ENCODE results near the gene RND3. TPM values are rescaled to one million over a fixed set of nuclear protein-coding genes. Genes with fewer than 3 reads are reported as not detected.

RND3 gene
- total RNA-seq, 1 donor from 2014 or later: 19.2 TPM

DNA sequence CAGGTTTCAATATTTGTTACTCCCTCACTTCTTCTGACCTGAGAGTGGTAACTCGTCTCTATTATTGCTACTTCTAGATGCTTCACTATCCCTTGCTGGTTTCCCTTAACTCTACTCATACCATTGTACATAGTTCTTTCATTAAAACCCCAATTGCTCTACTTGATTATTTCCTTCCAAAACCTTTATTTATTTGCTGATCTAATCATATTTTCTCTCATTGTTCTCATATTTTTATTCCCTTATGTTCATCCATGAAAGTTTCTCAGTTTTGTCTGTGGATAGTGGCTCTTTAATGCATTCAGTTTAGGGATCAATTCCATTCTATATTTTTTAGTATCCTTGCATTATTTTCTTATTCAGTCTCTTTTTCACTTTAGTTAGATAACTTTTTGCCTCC, 42.1 kb downstream of the RND3 start:
- ATAC-seq: no peak

DNA sequence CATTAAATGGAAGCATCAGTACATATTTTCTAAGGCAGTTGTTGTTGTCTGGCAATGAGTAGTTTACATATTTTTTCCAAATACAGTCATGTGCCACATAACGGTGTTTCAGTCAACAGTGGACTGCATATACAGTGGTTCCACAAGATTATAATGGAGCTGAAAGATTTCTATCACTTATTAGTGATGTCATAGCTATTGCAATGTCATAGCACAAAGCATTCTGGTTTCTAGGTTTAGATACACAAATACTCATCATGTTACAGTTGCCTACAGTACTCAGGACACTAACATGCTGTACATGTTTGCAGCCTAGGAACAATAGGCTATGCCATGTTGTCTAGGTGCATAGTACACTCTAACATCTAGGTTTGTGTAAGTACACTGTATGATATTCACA, 45.0 kb downstream of the RND3 start:
- ATAC-seq (no peak), DNase-seq (ENCODE audit: low spot score) (no peak)

More for the DNA sequence above, 42.1 kb downstream of the RND3 start:
- no peak for DNase-seq (ENCODE audit: low spot score)

DNA sequence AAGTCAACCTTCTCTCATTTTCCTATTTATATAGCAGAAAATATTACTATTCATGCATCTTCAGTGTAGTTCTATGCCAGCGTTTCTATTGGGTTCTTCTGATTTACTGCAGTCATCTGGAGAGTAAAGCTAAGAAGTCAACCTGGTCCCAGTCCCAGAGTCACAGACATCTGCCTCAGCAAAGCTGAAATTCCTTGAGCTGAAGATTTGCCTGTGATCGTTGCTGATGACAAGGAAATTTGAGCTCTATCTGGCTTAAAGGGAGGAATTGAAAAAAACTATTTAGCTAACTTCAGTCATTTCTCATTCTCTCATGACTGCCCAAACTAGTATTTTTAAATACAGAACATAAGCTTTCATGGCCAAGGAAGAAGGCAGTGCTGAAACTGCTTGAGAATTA, 45.7 kb downstream of the RND3 start:
- DNase-seq (ENCODE audit: low spot score) (no peak), ATAC-seq (no peak)

DNA sequence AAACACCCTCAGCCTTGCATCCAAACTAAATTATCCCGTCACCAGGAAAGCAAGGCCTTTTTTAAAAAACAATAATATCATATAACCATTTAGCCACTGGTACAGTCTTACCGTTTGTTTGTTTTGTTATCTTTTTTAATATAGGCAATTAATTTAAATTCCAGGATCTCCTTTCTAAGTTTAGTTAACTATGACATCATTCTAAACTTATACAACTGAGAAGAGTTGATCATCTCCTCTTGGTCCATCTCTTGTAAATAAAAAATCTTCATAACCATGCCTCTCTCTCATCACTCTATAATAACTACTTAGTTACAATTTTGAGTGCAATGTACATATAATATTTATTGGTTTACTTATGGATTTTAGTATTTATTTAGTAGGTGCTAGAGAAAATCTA, 46.2 kb downstream of the RND3 start:
- ATAC-seq: no peak
- DNase-seq (ENCODE audit: low spot score): no peak

DNA sequence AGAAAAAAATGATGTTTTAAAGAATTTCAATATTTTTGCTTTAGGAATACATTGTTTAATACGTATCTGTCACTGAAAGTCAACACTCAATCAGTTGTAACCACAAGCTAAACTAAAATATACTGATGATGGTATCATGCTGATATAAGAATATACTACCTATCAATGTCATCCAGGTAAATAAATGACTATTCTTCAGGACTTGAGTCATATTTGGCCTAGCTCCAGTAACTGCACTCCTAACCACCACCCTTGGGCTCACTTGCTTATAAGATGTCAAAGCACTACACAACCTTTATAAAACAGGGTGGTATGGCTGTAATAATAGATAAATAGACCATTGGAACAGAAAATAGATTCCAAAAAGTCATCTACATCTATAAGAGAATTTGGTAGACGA, 48.8 kb downstream of the RND3 start:
- ATAC-seq: no peak

DNA sequence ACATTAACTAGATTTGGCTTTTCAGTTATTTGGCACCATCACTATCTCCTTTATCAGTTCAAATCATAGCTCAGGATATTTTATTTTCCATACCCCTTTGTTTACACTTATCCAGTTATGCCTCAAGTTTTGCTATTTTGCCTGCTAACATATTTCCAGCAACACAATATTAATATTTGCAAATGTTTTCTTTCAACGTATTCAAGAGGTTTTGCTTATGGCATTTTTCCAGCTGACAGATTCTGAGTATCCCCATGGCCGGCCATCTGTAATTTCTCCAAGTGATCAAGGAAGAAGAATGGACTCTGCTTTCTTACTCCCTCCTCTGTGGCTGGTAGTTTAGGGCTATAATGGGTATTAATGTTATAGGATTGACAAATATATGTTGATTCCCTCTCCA, 49.4 kb downstream of the RND3 start:
- no peak for ATAC-seq
- no peak for DNase-seq (ENCODE audit: low spot score)

More for the DNA sequence above, 48.8 kb downstream of the RND3 start:
- no peak for DNase-seq (ENCODE audit: low spot score)

DNA sequence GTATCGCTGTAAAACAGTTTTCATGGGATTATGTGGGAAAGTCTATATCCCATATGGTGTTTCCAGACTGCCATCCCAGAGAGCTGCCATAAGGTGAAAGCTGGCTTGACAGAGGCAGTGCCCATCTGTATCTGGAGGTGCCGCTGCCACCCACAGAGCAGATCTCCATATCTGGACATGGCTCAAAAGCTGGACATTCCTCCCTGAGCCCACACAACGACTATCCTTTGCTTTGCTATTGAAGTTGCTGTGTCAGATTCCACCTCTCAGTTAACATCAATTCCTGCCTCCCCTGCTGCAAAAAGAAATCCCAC, 55.2 kb downstream of the RND3 start:
- DNase-seq (ENCODE audit: low spot score) (no peak), ATAC-seq (no peak)

DNA sequence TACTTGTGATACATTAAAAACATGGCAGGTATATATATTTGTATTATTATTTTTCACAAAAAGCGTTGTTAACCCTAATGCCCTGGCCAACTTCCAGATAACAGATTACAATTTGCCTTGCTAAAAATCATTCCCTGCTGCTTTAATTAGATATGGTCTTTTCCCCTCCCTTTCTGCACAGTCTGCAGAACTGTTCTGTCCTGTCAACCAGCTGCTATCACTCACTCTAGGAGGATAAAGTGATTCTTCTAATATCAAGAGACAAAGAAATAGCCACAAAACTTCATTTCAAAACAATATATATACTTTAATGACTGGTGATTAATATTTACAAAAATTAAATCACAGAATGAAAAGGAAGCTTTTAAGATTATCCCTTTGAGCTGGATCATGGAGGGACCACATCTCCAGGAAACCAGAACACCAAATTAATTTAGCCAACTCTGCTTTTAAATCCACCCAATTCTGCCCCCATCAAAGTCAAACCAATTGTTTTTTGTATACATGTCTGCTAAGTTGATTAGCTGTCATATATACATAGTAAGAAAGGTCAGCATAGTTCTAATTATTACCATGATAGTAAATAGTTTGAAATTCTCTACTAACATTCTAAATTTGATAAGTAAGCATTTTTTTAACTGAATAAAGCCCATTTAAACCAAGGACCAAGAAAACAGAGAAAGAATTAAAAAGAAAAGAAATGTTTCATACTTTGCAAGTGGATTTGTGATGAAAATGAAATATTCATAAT, 55.7 kb downstream of the RND3 start:
- no peak for ATAC-seq
- no peak for DNase-seq (ENCODE audit: low spot score)

DNA sequence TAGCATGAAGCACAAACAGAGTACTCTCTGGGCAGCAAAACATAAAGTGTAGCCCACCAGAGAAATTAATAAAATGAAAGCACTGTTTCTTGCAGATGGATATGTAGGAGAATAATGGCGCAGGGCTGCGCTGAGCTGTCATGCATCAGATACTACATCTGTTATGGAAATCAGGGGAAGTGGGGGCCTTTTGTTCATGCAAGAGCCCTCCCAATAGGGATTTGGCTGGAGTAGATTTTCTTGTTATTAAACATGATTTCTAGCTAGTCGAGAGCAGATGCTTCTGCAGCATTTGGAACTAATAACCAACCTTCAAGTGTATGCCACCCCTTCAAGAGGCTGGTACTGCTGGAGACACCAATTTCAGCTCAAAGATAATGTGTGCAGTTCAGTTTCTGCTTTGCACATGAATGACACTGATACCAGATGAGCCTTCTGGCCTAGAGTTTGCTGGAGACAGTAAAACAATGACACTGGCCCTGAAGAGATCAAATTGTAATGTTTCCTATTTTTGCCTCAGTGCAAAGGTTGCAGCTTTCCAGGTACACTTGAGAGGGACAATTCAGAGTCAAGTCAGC, 58.0 kb downstream of the RND3 start:
- no peak for DNase-seq (ENCODE audit: low spot score)
- ATAC-seq: no peak

DNA sequence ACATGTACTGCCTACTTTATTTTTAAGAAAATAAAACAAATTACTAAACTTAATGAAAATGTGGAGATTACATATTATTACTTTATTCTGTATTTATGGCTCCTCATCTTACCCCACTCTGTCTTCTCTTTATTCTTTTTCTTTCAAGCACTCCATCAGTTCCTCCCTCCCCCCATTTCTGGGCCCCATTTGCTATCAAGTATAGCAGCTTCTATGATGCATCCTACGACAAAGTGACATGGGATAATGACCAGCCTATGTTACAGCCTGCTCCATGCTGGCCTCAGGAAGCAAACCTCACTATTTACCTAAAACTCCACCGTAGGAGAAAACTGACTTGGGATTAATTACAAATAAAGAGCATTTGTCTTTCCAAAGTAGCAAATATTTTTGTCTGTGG, 58.8 kb downstream of the RND3 start:
- DNase-seq (ENCODE audit: low spot score) (no peak), ATAC-seq (no peak)

DNA sequence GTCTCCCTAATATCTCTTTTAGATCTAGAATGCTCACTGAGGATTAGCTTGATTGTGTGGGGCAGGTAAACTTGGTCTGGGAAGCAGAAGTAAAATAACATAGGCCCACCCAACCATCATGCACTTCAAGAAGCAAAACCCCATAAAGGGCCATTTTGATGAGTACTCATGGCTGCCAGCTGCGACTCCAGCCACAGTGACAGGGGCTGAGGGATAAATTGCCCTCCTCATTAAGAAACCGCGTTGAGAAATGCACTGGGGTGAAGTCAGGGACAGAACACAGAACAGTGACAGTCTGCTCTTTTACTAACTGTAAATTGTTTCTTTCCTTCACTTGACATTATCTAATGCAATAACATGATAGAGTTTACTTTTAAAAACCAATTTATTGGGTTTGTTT, 60.2 kb downstream of the RND3 start:
- no peak for DNase-seq (ENCODE audit: low spot score)
- ATAC-seq: no peak

DNA sequence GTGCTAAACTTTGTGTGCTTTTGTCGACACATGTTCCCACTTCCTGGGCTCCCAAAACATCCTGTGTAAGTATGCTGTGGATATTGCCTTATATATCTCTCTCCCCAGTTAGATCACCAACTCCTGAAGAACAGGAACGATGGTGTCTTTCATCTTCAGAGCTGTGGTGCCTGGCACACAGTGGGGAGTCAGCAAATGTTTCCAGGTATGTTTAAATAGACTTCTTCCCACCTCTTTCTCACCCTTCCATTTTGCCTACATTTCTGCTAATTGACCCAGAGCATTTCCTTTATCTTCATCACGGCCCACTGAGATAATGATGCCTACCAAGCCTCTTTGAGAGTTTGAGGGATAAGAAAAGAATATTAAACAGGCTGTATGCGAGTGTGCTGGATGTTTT, 60.7 kb downstream of the RND3 start:
- no peak for ATAC-seq
- DNase-seq (ENCODE audit: low spot score): no peak

DNA sequence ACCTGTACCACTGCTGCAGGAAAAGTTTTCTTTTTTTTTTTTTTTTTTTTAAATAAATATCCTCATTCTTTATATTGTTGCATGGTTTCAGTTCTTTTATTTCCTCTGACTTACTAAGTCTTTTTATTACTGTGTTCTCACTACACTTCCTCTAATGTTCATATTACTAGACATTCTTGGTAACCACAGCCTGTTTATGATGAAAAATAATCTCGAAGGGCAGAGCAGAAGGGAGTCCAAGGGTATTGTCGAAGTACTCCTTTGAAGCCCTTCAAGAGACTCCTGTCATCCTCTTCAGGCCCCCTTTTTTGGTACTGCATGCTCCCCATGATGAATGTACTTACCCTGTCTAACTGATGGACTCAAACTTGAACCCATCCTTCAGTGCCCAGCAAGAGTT, 61.2 kb downstream of the RND3 start:
- DNase-seq (ENCODE audit: low spot score) (no peak), ATAC-seq (no peak)

DNA sequence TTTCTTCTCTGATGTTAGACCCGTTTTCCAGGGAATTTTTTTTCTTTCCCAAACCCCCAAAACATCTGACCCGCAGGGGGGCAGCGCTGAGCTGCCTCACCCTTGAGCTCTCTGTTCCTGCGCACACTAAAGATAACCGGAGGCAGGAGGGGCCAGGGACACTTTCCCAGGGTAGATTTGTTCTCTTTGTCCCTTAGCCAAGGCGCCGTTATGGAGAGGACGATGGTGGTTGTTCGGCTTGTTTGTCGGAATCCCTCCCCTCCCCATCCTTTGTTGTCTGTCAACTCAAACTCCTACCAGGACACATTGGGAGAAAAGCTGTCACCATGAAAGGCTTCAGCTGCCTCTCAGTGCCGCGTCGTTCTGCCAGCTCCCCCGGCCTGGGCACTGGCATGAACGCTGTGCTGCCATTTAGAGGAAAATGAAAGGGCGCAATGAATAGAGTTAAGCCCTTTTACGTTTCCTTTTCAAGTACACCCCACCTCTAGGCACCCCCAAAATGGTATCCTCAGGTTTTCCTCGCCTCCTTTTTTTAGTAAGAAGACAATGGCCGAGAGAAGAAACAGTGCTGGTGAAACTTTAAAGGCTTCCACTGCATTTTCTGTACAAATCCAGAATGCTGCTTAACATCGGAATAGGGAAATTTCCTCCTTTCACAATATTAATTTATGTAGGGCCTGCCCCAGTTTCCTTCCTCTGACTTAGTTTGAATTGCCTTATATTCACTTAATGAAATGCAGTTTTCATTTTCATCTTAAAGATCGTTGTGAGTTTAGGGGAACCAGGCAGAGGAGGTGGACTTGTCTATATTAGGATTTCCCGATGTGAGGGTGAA, 62.1 kb downstream of the RND3 start:
- DNase-seq (ENCODE audit: low spot score) (no peak), ATAC-seq (peak; percentile 63)

DNA sequence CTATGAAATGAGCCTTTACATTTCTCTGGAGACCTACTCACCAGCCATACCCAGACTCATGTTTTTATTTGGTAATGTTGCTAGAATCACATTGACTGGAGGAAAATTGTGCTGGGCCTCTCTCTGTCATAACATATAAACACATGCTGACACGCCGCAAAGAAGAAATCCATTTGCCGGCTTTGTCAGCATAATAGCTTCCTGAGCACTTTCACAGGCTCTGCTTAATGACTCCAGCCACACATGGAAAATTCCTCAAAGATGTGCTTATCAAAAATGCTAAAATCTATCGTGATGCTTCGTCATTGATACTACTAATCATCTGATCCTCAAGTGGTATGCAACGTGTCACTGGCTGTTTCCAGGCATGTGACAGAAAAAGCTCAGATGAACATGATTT, 63.1 kb downstream of the RND3 start:
- DNase-seq (ENCODE audit: low spot score): no peak
- no peak for ATAC-seq

DNA sequence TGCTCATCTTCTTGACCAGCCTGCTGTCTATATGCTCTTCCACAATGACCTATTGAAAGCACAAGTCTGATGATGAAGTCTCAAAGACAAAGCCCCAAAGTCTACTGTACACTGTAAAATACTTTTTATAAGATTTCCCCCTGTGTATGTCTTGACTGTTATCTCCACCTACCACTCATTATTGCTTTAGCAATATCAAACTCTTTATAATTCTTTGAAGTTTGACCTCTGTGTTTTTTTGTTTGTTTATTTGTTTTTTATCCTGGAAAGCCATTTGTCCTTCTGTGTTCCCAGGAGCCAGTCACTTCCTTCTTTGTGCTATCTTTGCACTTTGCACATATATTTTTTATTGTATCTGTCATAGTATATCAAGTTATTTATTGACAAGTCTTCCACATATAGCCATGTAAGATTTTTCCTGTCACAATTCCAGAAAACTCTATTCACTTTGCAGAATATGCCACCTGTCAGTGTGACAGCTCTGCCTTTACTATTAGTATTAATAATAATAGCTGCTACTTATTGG, 66.3 kb downstream of the RND3 start:
- ATAC-seq (no peak), DNase-seq (ENCODE audit: low spot score) (no peak)

DNA sequence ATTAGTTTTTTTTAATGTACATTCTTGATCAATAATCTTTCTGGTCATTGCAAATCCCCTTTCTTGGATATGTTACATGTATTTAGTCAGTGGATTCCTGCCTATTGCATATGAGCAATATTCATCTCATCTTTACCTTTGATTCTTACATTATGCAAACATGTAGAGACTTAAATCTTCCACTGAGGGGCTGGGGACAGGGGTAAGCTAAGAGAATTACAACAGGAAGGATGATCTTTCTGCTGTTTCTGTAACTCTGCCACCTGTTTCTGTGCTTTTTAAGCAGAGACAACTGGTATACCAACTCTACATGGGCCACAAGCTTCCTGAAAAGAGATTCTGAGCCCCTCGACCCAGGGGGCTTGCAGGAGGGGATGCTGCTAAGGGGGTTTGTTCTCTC, 68.6 kb downstream of the RND3 start:
- DNase-seq (ENCODE audit: low spot score) (no peak), ATAC-seq (no peak)

Data from left lobe of liver (tissue), 2 donors.